ENCODE results near the gene ZMIZ1. TPM values are rescaled to one million over a fixed set of nuclear protein-coding genes. Genes with fewer than 3 reads are reported as not detected.
"Not testable (repeated sequence)": the region's sequence is repeated elsewhere in the genome, so short reads cannot be mapped to it uniquely, and the experiment has no call there.

The ZMIZ1 gene
- polyA plus RNA-seq, 1 donor, result 40.1 TPM

DNA sequence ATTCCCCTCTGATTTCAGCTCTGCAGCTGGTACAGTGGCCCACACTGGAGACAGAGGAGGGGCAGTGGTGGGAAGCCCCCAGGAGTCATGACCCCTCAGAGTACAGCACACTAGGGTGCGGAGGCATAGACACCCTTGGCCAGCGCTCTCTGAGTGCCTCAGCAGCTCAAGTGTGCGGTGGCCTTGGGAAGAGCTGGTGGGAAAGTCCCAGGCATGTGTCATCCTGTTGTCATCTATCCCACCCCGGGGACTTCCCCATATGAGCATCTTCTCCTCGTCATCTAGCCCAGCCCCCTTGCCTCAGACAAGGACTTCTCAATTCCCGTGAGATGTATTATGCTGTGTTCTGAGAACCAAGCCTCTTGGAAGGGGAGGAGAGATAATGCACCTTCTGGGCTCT lies 262.9 kb downstream of the ZMIZ1 start:
- no peaks in the 10 kb centered on the region for H3K9me3 ChIP-seq (ENCODE audit: control insufficient read depth, low read depth, low read length)
- DNase-seq, result no peak
- no peaks in the 10 kb centered on the region for H3K36me3 ChIP-seq (ENCODE audit: control insufficient read depth, insufficient read depth, low read length)
- H3K27ac ChIP-seq (ENCODE audit: low read length), result no peak overlapping the region
- no CpG with 5 or more reads among the region's 6 CpGs for WGBS (ENCODE audit: insufficient coverage, low lambda C conversion rate)
- H3K4me3 ChIP-seq (ENCODE audit: low read length), result no peak overlapping the region
- H3K27me3 ChIP-seq (ENCODE audit: control insufficient read depth, insufficient read depth, low read length), result no peaks in the 10 kb centered on the region
- no peaks in the 10 kb centered on the region for H3K4me1 ChIP-seq (ENCODE audit: control insufficient read depth, insufficient read depth, low read length)

DNA sequence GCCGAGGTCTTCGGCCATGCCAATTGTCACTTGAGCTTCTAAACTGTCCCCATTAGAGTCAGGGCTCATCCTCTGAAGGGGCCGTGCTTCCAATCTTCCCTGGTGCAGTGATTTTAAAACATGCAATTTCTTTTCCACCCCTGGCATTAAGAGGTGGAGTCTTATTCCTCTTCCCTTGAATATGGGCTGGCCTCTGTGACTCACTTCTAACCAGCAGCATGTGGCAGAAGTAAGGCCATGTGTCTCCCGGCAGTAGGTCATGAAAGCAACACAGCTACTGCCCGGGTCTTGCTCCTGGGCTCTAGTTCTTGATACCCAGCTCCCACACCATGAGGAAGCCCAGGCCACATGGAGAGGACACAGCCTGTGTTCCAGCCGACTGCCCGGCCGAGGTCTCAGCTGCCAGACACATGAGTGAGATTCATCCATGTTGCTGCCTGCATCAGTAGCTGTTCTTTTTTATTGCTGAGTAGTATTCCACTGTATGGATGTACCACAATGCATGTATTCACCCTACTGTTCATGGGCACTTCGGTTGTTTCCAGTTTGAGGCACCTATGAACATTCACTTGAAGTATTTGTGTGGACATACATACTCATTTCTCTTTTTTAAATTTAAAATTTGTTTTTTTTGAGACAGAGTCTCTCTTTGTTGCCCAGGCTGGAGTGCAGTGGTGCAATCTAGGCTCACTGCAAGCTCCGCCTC lies 264.0 kb downstream of the ZMIZ1 start:
- no CpG with 5 or more reads among the region's 10 CpGs for WGBS (ENCODE audit: insufficient coverage, low lambda C conversion rate)
- H3K27me3 ChIP-seq (ENCODE audit: control insufficient read depth, insufficient read depth, low read length); H3K4me1 ChIP-seq (ENCODE audit: control insufficient read depth, insufficient read depth, low read length); DNase-seq; H3K36me3 ChIP-seq (ENCODE audit: control insufficient read depth, insufficient read depth, low read length); H3K4me3 ChIP-seq (ENCODE audit: low read length); H3K27ac ChIP-seq (ENCODE audit: low read length); H3K9me3 ChIP-seq (ENCODE audit: control insufficient read depth, low read depth, low read length): not testable (repeated sequence)

DNA sequence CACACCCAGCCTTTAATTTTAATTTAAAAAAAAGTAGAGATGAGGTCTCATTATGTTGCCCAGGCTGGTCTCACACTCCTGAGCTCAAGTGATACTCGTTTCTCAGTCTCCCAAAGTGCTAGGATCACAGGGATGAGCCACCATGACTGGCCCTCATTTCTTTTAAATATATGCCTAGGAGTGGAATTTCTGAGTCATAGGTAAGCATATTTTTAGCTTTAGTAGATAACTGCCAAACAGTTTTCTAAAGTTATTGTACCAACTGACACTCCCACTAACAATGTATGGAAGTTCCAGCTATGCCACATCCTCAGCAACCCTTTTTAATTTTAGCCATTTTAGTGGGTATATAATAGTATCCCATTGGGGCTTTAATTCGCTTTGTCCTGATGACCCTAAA lies 264.7 kb downstream of the ZMIZ1 start:
- H3K4me3 ChIP-seq (ENCODE audit: low read length), result no peak overlapping the region
- no peak overlapping the region for H3K27ac ChIP-seq (ENCODE audit: low read length)
- no peaks in the 10 kb centered on the region for H3K36me3 ChIP-seq (ENCODE audit: control insufficient read depth, insufficient read depth, low read length)
- no peaks in the 10 kb centered on the region for H3K4me1 ChIP-seq (ENCODE audit: control insufficient read depth, insufficient read depth, low read length)
- H3K9me3 ChIP-seq (ENCODE audit: control insufficient read depth, low read depth, low read length), result no peaks in the 10 kb centered on the region
- no peak for DNase-seq
- H3K27me3 ChIP-seq (ENCODE audit: control insufficient read depth, insufficient read depth, low read length), result no peaks in the 10 kb centered on the region
- no CpG with 5 or more reads among the region's 2 CpGs for WGBS (ENCODE audit: insufficient coverage, low lambda C conversion rate)

DNA sequence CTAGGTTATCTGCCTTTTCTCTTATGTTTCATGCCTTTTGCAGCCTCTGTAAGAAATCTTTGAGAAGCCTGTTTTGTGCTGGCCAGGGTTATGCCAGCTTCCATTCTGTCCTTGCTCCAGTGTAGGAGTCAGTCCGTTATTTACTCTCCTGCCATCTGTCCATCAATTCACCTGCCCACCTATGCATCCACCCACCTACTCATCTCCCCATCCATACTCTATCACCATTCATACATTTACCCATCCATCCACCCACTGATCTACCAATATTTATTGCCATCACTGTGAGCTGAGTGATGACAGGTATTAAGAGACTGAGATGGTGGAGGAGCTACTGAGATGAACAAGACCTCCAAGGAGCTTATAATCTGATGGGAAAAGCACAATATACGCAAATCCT lies 265.8 kb downstream of the ZMIZ1 start:
- no peaks in the 10 kb centered on the region for H3K9me3 ChIP-seq (ENCODE audit: control insufficient read depth, low read depth, low read length)
- no peak overlapping the region for H3K4me3 ChIP-seq (ENCODE audit: low read length)
- H3K27me3 ChIP-seq (ENCODE audit: control insufficient read depth, insufficient read depth, low read length), result no peaks in the 10 kb centered on the region
- no peaks in the 10 kb centered on the region for H3K4me1 ChIP-seq (ENCODE audit: control insufficient read depth, insufficient read depth, low read length)
- 100% methylated on average over 1 of the region's 2 CpGs for WGBS (ENCODE audit: insufficient coverage, low lambda C conversion rate)
- H3K27ac ChIP-seq (ENCODE audit: low read length), result no peak overlapping the region
- no peak for DNase-seq
- H3K36me3 ChIP-seq (ENCODE audit: control insufficient read depth, insufficient read depth, low read length), result no peaks in the 10 kb centered on the region

DNA sequence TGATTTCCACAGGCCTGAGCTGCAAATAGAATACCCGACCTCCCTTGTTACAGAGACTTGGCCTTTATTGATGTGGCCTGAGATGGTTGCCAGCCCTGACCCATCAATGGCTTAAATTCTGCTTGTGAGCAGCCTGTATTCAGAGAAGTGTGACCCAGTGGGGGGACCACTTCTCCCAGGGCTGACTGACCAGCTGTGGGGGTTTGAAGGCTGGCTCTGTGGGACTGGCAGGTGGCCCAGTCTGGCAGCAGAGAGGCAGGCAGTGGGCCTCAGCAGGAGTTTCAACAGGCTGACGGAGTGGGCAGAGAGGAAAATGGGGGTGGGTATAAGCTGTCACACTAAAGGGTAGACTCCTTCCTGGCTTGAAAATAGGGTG lies 266.3 kb downstream of the ZMIZ1 start:
- no peaks in the 10 kb centered on the region for H3K4me1 ChIP-seq (ENCODE audit: control insufficient read depth, insufficient read depth, low read length)
- H3K27me3 ChIP-seq (ENCODE audit: control insufficient read depth, insufficient read depth, low read length), result no peaks in the 10 kb centered on the region
- H3K4me3 ChIP-seq (ENCODE audit: low read length), result no peak overlapping the region
- H3K36me3 ChIP-seq (ENCODE audit: control insufficient read depth, insufficient read depth, low read length), result no peaks in the 10 kb centered on the region
- WGBS (ENCODE audit: insufficient coverage, low lambda C conversion rate), result 60% methylated on average over 1 of the region's 2 CpGs
- no peak for DNase-seq
- H3K27ac ChIP-seq (ENCODE audit: low read length), result no peak overlapping the region
- H3K9me3 ChIP-seq (ENCODE audit: control insufficient read depth, low read depth, low read length), result no peaks in the 10 kb centered on the region

DNA sequence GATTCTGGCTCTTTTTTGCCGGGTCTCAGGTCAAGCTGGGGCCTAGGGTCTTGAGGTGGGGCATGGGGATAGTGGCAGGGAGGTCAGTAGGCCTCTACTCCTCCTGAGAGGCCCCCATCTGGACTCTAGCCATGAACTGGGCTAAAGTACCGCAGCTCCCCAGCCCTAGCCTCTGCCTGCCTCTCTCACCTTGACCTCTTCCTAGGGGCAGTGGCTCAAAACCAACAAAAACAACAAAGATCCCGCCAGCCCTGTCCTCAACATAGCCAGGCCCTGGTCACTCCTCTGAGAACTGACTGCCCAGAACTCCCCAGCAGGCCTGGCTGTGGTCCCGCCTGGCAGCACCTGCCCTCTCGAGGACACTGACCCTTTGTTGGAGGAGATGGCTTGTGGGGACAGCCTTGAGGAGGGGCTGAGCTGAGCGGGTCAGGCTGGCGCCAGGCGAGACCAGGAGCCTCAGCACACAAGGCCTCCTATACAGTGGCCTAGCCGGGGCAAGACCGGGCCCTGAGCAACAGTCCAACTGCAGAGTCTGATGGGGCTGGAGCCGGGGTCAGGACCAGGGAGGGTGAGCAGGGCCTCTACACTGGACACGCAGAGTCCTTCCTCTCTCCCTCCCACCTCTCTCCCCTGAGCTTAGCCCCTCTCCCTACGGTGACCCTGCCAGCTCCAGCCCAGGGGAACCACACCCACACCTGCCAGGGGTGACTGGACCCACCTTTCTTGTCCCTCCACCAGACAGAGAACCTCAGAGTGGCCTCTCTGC lies 266.9 kb downstream of the ZMIZ1 start:
- Histone ChIP-seq H3K27ac (ENCODE audit: low read length) (no peak overlapping the region), H3K4me3 (ENCODE audit: low read length) (no peak overlapping the region), H3K9me3 (ENCODE audit: control insufficient read depth, low read depth, low read length) (no peaks in the 10 kb centered on the region), H3K27me3 (ENCODE audit: control insufficient read depth, insufficient read depth, low read length) (no peaks in the 10 kb centered on the region), H3K36me3 (ENCODE audit: control insufficient read depth, insufficient read depth, low read length) (no peaks in the 10 kb centered on the region), H3K4me1 (ENCODE audit: control insufficient read depth, insufficient read depth, low read length) (no peaks in the 10 kb centered on the region)
- DNase-seq, result no peak
- no CpG with 5 or more reads among the region's 13 CpGs for WGBS (ENCODE audit: insufficient coverage, low lambda C conversion rate)

DNA sequence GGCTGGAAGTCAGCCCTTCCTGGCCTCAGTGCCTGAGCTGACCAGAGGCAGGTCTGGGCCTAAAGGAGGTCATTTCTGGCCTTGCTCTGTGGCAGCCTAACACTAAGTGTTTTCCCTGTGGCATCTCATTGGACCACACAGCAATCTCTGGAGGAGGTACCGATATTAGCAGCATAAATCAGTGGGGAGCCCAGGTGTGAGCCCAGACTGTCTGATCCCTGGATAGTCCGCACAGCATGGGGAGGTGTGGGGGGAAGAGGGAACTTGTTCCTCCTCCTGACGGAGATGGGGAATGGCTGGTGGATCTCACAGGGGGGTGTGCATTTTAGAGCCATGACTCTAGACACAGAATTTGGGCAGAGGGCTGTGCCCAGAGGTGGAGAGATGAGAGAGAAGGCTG lies 267.5 kb downstream of the ZMIZ1 start:
- WGBS (ENCODE audit: insufficient coverage, low lambda C conversion rate), result no CpG with 5 or more reads among the region's 3 CpGs

DNA sequence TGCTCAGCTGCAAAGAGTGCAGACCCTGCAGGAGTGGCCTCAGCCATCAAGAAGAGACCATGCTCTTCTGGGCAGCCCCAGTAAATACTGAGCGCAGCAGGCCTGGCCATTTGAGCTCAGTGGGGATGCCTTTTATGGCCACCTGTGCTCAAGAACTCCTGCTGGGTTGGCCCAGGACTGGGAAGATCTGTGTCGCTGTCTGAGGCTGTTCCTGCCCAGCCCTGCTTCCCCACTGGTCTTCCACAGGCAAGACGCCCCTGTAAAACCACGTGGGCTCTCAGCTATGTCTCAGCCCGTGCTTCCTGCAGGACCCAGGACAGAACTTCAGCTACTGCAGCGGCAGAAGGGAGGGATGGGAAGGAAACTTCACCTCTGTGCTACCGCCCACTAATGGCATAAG lies 268.0 kb downstream of the ZMIZ1 start:
- H3K4me1 ChIP-seq (ENCODE audit: control insufficient read depth, insufficient read depth, low read length), result no peaks in the 10 kb centered on the region
- H3K27ac ChIP-seq (ENCODE audit: low read length), result no peak overlapping the region
- H3K9me3 ChIP-seq (ENCODE audit: control insufficient read depth, low read depth, low read length), result no peaks in the 10 kb centered on the region
- H3K4me3 ChIP-seq (ENCODE audit: low read length), result no peak overlapping the region
- H3K27me3 ChIP-seq (ENCODE audit: control insufficient read depth, insufficient read depth, low read length), result no peaks in the 10 kb centered on the region
- no peaks in the 10 kb centered on the region for H3K36me3 ChIP-seq (ENCODE audit: control insufficient read depth, insufficient read depth, low read length)
- no peak for DNase-seq
- WGBS (ENCODE audit: insufficient coverage, low lambda C conversion rate), result no CpG with 5 or more reads among the region's 7 CpGs

More for the DNA sequence above, 267.5 kb downstream of the ZMIZ1 start:
- Histone ChIP-seq H3K36me3 (ENCODE audit: control insufficient read depth, insufficient read depth, low read length) (no peaks in the 10 kb centered on the region), H3K27me3 (ENCODE audit: control insufficient read depth, insufficient read depth, low read length) (no peaks in the 10 kb centered on the region), H3K4me3 (ENCODE audit: low read length) (no peak overlapping the region), H3K27ac (ENCODE audit: low read length) (no peak overlapping the region), H3K9me3 (ENCODE audit: control insufficient read depth, low read depth, low read length) (no peaks in the 10 kb centered on the region), H3K4me1 (ENCODE audit: control insufficient read depth, insufficient read depth, low read length) (no peaks in the 10 kb centered on the region)
- no peak for DNase-seq

DNA sequence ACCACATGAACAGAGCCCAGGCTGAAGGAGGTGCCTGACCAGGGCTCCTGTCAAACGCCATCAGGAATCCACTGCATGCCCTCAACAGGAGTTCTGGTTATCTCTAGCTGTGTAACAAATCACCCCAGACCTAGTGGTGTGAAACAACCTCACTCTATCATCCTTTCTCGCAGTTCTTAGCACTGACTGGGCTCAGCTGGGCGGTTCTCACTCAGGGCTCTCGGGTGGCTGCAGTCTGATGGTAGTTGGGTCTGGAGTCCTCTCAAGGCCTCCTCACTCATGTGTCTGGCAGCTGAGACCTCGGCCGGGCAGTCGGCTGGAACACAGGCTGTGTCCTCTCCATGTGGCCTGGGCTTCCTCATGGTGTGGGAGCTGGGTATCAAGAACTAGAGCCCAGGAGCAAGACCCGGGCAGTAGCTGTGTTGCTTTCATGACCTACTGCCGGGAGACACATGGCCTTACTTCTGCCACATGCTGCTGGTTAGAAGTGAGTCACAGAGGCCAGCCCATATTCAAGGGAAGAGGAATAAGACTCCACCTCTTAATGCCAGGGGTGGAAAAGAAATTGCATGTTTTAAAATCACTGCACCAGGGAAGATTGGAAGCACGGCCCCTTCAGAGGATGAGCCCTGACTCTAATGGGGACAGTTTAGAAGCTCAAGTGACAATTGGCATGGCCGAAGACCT lies 269.2 kb downstream of the ZMIZ1 start:
- no CpG with 5 or more reads among the region's 11 CpGs for WGBS (ENCODE audit: insufficient coverage, low lambda C conversion rate)
- H3K27ac ChIP-seq (ENCODE audit: low read length); H3K4me3 ChIP-seq (ENCODE audit: low read length); H3K36me3 ChIP-seq (ENCODE audit: control insufficient read depth, insufficient read depth, low read length); H3K9me3 ChIP-seq (ENCODE audit: control insufficient read depth, low read depth, low read length); DNase-seq; H3K4me1 ChIP-seq (ENCODE audit: control insufficient read depth, insufficient read depth, low read length); H3K27me3 ChIP-seq (ENCODE audit: control insufficient read depth, insufficient read depth, low read length): not testable (repeated sequence)

DNA sequence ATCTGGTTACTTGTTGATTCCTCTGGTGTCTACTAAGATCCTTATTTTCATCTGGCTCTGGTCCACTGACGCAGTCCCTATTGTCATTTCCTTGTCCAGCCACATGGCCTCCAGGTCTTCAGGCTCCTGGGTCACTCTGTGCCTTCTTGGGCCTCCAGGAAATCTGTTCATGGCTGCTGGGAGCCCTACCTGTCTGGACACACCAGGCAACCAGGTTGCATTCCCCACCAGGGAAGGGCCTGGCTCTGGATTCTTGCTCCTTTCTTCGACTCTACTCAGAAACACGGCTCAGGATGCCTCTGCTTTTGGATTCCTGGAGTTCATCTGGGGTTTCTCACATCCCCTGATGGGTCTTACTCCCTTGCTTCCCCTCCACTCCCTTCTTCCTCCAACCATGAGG lies 270.5 kb downstream of the ZMIZ1 start:
- H3K36me3 ChIP-seq (ENCODE audit: control insufficient read depth, insufficient read depth, low read length), result no peaks in the 10 kb centered on the region
- no peaks in the 10 kb centered on the region for H3K9me3 ChIP-seq (ENCODE audit: control insufficient read depth, low read depth, low read length)
- H3K27me3 ChIP-seq (ENCODE audit: control insufficient read depth, insufficient read depth, low read length), result no peaks in the 10 kb centered on the region
- no CpG with 5 or more reads among the region's 3 CpGs for WGBS (ENCODE audit: insufficient coverage, low lambda C conversion rate)
- no peak overlapping the region for H3K27ac ChIP-seq (ENCODE audit: low read length)
- H3K4me1 ChIP-seq (ENCODE audit: control insufficient read depth, insufficient read depth, low read length), result no peaks in the 10 kb centered on the region
- DNase-seq, result no peak
- no peak overlapping the region for H3K4me3 ChIP-seq (ENCODE audit: low read length)
